H9 (cell line): ENCODE measurements around the gene CBLL1. TPM values are rescaled to one million over a fixed set of nuclear protein-coding genes. Genes with fewer than 3 reads are reported as not detected.

Source experiments
- DNase-seq: peaks from one replicate; pipeline ENCODE4 v3.0.0-alpha.2; 2017
- H2AFZ ChIP-seq: one replicate; pipeline ENCODE4 v1.6.1; 2013; ENCODE audit warnings: mild to moderate bottlenecking, low read length, control low read depth, moderate library complexity
- H2AK5ac ChIP-seq: 2 replicates; pipeline ENCODE4 v1.6.1; 2013; ENCODE audit warnings: low read length, control low read depth, mixed read lengths; ENCODE audit not compliant: insufficient read length
- H2BK120ac ChIP-seq: one replicate; pipeline ENCODE4 v1.6.1; 2013; ENCODE audit warnings: low read depth, mild to moderate bottlenecking, low read length, control low read depth, inconsistent platforms; ENCODE audit not compliant: poor library complexity, severe bottlenecking
- H2BK12ac ChIP-seq: 2 replicates; pipeline ENCODE4 v1.6.1; 2013; ENCODE audit warnings: low read length, control low read depth, mixed read lengths, low read depth; ENCODE audit not compliant: insufficient read length
- H2BK15ac ChIP-seq: 2 replicates; pipeline ENCODE4 v1.6.1; 2013; ENCODE audit warnings: low read depth, low read length, control low read depth
- H2BK20ac ChIP-seq: one replicate; pipeline ENCODE4 v1.6.1; 2013; ENCODE audit warnings: low read depth, mild to moderate bottlenecking, low read length, control low read depth, inconsistent platforms; ENCODE audit not compliant: poor library complexity, severe bottlenecking
- H2BK5ac ChIP-seq: 2 replicates; pipeline ENCODE4 v1.6.1; 2013; ENCODE audit warnings: low read length, control low read depth, mixed read lengths; ENCODE audit not compliant: insufficient read length
- H3K14ac ChIP-seq: 2 replicates; pipeline ENCODE4 v1.6.1; 2013; ENCODE audit warnings: low read length, control low read depth; ENCODE audit not compliant: insufficient read depth
- H3K18ac ChIP-seq: 2 replicates; pipeline ENCODE4 v1.6.1; 2013; ENCODE audit warnings: low read depth, mild to moderate bottlenecking, mixed read lengths, low read length, control low read depth; ENCODE audit not compliant: insufficient read length
- H3K23ac ChIP-seq: 2 replicates; pipeline ENCODE4 v1.6.1; 2013; ENCODE audit warnings: low read length, control low read depth, mixed read lengths, low read depth; ENCODE audit not compliant: insufficient read length
- H3K23me2 ChIP-seq: 2 replicates; pipeline ENCODE4 v1.6.1; 2013; ENCODE audit warnings: low read depth, mild to moderate bottlenecking, mixed read lengths, low read length, control low read depth; ENCODE audit not compliant: insufficient read length, poor library complexity, severe bottlenecking
- H3K27ac ChIP-seq: 2 replicates; pipeline ENCODE4 v1.5.1; 2013; ENCODE audit warnings: low read length, control low read depth, mixed read lengths, low read depth; ENCODE audit not compliant: insufficient read length
- H3K27me3 ChIP-seq: 2 replicates; pipeline ENCODE4 v1.6.1; 2013; ENCODE audit warnings: low read length, control low read depth, inconsistent platforms; ENCODE audit not compliant: insufficient read depth
- H3K4ac ChIP-seq: 2 replicates; pipeline ENCODE4 v1.6.1; 2013; ENCODE audit warnings: low read depth, mild to moderate bottlenecking, control low read depth, inconsistent platforms, low read length, moderate library complexity
- H3K4me1 ChIP-seq: 2 replicates; pipeline ENCODE4 v1.6.1; 2013; ENCODE audit warnings: low read length, control low read depth, inconsistent platforms; ENCODE audit not compliant: insufficient read depth
- H3K4me2 ChIP-seq: 2 replicates; pipeline ENCODE4 v1.6.1; 2013; ENCODE audit warnings: low read length, control low read depth, mixed read lengths; ENCODE audit not compliant: insufficient read length, insufficient read depth
- H3K56ac ChIP-seq: 2 replicates; pipeline ENCODE4 v1.6.1; 2013; ENCODE audit warnings: low read depth, mild to moderate bottlenecking, mixed read lengths, low read length, control low read depth; ENCODE audit not compliant: insufficient read length
- H3K79me1 ChIP-seq: 2 replicates; pipeline ENCODE4 v1.6.1; 2013; ENCODE audit warnings: low read depth, mild to moderate bottlenecking, moderate library complexity, low read length, control low read depth, inconsistent platforms; ENCODE audit not compliant: insufficient read depth, poor library complexity, severe bottlenecking
- H3K79me2 ChIP-seq: 2 replicates; pipeline ENCODE4 v1.6.1; 2013; ENCODE audit warnings: low read length, control low read depth, inconsistent platforms; ENCODE audit not compliant: insufficient read depth
- H3K9ac ChIP-seq: 2 replicates; pipeline ENCODE4 v1.6.1; 2013; ENCODE audit warnings: low read length, control low read depth, mixed read lengths; ENCODE audit not compliant: insufficient read length; ENCODE audit errors: extremely low read depth
- H3K9me3 ChIP-seq: one replicate; pipeline ENCODE4 v1.6.1; 2013; ENCODE audit warnings: low read depth, low read length, inconsistent platforms; ENCODE audit not compliant: control insufficient read depth
- H3T11ph ChIP-seq: one replicate; pipeline ENCODE4 v1.6.1; 2013; ENCODE audit warnings: mild to moderate bottlenecking, low read length, control low read depth, inconsistent platforms
- H4K20me1 ChIP-seq: one replicate; pipeline ENCODE4 v1.6.1; 2013; ENCODE audit not compliant: control insufficient read depth, insufficient read length, insufficient read depth
- H4K5ac ChIP-seq: 2 replicates; pipeline ENCODE4 v1.6.1; 2013; ENCODE audit warnings: low read depth, mild to moderate bottlenecking, mixed read lengths, low read length, control low read depth; ENCODE audit not compliant: insufficient read length
- H4K8ac ChIP-seq: replicated peaks from 2 replicates; pipeline ENCODE4 v1.6.1; 2013; ENCODE audit warnings: low read length, control low read depth, mixed read lengths, low read depth; ENCODE audit not compliant: insufficient read length
- H4K91ac ChIP-seq: 2 replicates; pipeline ENCODE4 v1.6.1; 2013; ENCODE audit warnings: low read depth, mild to moderate bottlenecking, moderate library complexity, mixed read lengths, low read length, control low read depth; ENCODE audit not compliant: insufficient read length
- H3K27ac Mint-ChIP-seq, 3 experiments: 2 replicates in 2 of 3; 3 replicates in 1 of 3; pipeline ENCODE4 v1.8.0; 2020 to 2021; ENCODE audit warnings: mixed read lengths in 3 of 3, mild to moderate bottlenecking in 1 of 3, moderate library complexity in 1 of 3
- H3K27me3 Mint-ChIP-seq: 2 replicates; pipeline ENCODE4 v1.8.0; 2021; ENCODE audit warnings: low read depth, mild to moderate bottlenecking, moderate library complexity, mixed read lengths
- H3K36me3 Mint-ChIP-seq, 3 experiments: 2 replicates in 2 of 3; 3 replicates in 1 of 3; pipeline ENCODE4 v1.8.0; 2020 to 2021; ENCODE audit warnings: low read depth in 3 of 3, mixed read lengths in 3 of 3; ENCODE audit not compliant: insufficient read depth in 1 of 3
- H3K4me1 Mint-ChIP-seq, 2 experiments: 2 replicates each; pipeline ENCODE4 v1.8.0; 2020; ENCODE audit warnings: mixed read lengths in 2 of 2
- H3K4me3 Mint-ChIP-seq, 2 experiments: 2 replicates in 1 of 2; 3 replicates in 1 of 2; pipeline ENCODE4 v1.8.0; 2020 to 2021; ENCODE audit warnings: mild to moderate bottlenecking in 2 of 2, mixed read lengths in 2 of 2, moderate library complexity in 1 of 2
- H3K9me3 Mint-ChIP-seq, 2 experiments: 2 replicates in 1 of 2; 3 replicates in 1 of 2; pipeline ENCODE4 v1.8.0; 2020; ENCODE audit warnings: mild to moderate bottlenecking in 2 of 2, mixed read lengths in 2 of 2, moderate library complexity in 1 of 2
- WGBS: extraction: QIAGEN DNeasy Blood & Tissue Kit; methylation state at CpG from one replicate; pipeline ENCODE4 v1.1.7; 2013; ENCODE audit warnings: missing lambda C conversion rate, low lambda C conversion rate, mixed read lengths; ENCODE audit not compliant: insufficient read length; ENCODE audit errors: extremely low coverage; 5-methylcytosine and 5-hydroxymethylcytosine counted together
- total RNA-seq: library from RNA; stranded (reverse); gene quantifications from 2 replicates; pipeline ENCODE4 v1.2.1, GENCODE V29; 2021
- TF ChIP-seq, protein P1 (sequence below): fragments of 200-600 bp; sonication (generic); conservative IDR thresholded peaks from 3 replicates; pipeline ENCODE4 v1.8.0; 2021; ENCODE audit warnings: antibody characterized with exemption, mild to moderate bottlenecking

The CBLL1 gene
- total RNA-seq, 1 experiment from 2014 or later: 32.2 TPM

GRCh38 chr7:107744345-107744750 lies 406 bp downstream of the CBLL1 start:
- Histone ChIP-seq H4K5ac (no peak overlapping the region), H4K91ac (no peak overlapping the region), H2AK5ac (no peak overlapping the region), H3K27me3 (no peaks in the 10 kb centered on the region; the same call in 1 of the 2 replicates), H3K9me3 (no peaks in the 10 kb centered on the region), H4K20me1 (no peaks in the 10 kb centered on the region), H3T11ph (no peak overlapping the region), H3K4me1 (peaks cover 2% of the 10 kb centered on the region; the same call in 1 of the 2 replicates), H3K79me1 (peaks cover 6% of the 10 kb centered on the region), H3K18ac (peak overlapping the region; percentile 20), H2BK12ac (no peak overlapping the region), H2AFZ (no peak overlapping the region), H3K27ac (no peak overlapping the region), H2BK120ac (no peak overlapping the region), H3K23ac (no peak overlapping the region), H3K9ac (peak overlapping the region; percentile 93), H2BK20ac (no peak overlapping the region), H2BK15ac (no peak overlapping the region), H3K14ac (peak overlapping the region; percentile 10; the same call in 1 of the 2 replicates), H3K23me2 (peaks cover 5% of the 10 kb centered on the region), H4K8ac (no peak overlapping the region), H3K4ac (no peak overlapping the region), H3K56ac (no peak overlapping the region), H2BK5ac (no peak overlapping the region), H3K4me2 (peak overlapping the region; percentile 88), H3K79me2 (peaks cover 23% of the 10 kb centered on the region; the same call in 1 of the 2 replicates)
- Mint-ChIP-seq H3K4me3 (peak overlapping the region; percentile 93 to 98), H3K9me3 (no peaks in the 10 kb centered on the region; a peak in 1 of 5 replicates), H3K27me3 (no peaks in the 10 kb centered on the region), H3K27ac (peak overlapping the region; percentile 100), H3K36me3 (peaks cover 0 to 6% (median 5%) of the 10 kb centered on the region in 3 experiments; a peak in 3 of 7 replicates), H3K4me1 (peaks cover 20 to 21% of the 10 kb centered on the region in 2 experiments)
- TF ChIP-seq, protein P1, sequence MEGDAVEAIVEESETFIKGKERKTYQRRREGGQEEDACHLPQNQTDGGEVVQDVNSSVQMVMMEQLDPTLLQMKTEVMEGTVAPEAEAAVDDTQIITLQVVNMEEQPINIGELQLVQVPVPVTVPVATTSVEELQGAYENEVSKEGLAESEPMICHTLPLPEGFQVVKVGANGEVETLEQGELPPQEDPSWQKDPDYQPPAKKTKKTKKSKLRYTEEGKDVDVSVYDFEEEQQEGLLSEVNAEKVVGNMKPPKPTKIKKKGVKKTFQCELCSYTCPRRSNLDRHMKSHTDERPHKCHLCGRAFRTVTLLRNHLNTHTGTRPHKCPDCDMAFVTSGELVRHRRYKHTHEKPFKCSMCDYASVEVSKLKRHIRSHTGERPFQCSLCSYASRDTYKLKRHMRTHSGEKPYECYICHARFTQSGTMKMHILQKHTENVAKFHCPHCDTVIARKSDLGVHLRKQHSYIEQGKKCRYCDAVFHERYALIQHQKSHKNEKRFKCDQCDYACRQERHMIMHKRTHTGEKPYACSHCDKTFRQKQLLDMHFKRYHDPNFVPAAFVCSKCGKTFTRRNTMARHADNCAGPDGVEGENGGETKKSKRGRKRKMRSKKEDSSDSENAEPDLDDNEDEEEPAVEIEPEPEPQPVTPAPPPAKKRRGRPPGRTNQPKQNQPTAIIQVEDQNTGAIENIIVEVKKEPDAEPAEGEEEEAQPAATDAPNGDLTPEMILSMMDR: no peak
- WGBS: no CpG with 5 or more reads among the region's 22 CpGs
- DNase-seq: no peak
